ENCODE measurements around the gene JAKMIP3.

Gene JAKMIP3

DNA sequence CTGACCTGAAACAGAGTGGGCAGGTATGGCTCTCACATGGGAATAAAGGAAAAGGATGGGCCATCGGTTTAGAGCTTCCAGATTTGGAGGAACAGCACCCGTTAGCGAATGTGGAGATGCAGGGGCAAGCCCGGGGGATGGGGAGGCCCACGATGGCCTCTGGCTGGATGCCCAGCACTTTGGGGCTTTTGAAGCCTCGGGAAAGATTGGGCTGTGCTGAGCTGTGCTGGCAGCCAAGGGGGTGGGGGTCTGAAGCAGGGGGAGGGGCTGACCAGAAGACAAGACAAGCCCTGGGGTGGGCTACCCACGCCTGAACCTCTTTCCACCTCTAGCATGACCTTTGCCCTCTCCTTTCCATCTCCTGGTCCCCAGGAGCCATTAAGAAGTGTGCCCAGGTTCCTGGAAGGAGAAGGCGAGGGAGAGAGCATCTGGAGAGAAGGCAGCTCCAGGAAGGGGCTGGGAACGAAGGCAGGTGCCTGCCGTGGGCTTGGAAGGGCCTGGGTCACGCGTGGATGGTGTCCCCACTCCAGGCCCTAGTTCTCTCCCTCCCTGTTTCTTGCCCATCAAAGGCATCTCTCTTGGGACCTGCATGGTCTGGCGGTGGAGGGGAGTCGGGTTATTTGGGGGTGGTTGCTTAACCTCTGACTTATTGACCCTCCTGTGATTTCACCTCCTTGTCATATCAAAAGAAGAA is 39.7 kb downstream of the JAKMIP3 start:
- no peak for DNase-seq
- Histone ChIP-seq H3K27me3 (ENCODE audit: insufficient read depth, low read depth, severe bottlenecking) (no peaks in the 10 kb centered on the region), H3K36me3 (no peaks in the 10 kb centered on the region), H3K9me3 (ENCODE audit: severe bottlenecking) (no peaks in the 10 kb centered on the region), H3K4me3 (ENCODE audit: low read depth, low read length) (no peak overlapping the region), H3K27ac (no peak overlapping the region)
- TF ChIP-seq, protein P1, sequence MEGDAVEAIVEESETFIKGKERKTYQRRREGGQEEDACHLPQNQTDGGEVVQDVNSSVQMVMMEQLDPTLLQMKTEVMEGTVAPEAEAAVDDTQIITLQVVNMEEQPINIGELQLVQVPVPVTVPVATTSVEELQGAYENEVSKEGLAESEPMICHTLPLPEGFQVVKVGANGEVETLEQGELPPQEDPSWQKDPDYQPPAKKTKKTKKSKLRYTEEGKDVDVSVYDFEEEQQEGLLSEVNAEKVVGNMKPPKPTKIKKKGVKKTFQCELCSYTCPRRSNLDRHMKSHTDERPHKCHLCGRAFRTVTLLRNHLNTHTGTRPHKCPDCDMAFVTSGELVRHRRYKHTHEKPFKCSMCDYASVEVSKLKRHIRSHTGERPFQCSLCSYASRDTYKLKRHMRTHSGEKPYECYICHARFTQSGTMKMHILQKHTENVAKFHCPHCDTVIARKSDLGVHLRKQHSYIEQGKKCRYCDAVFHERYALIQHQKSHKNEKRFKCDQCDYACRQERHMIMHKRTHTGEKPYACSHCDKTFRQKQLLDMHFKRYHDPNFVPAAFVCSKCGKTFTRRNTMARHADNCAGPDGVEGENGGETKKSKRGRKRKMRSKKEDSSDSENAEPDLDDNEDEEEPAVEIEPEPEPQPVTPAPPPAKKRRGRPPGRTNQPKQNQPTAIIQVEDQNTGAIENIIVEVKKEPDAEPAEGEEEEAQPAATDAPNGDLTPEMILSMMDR (IDR thresholded peaks at IDR 0.05; ENCODE audit: low read depth, low read length): no peak

GRCh38 chr10:132106431-132106830 is 40.7 kb downstream of the JAKMIP3 start:
- no peak overlapping the region for H3K27ac ChIP-seq
- TF ChIP-seq, protein P1 (IDR thresholded peaks at IDR 0.05; ENCODE audit: low read depth, low read length): no peak
- no peaks in the 10 kb centered on the region for H3K36me3 ChIP-seq
- H3K27me3 ChIP-seq (ENCODE audit: insufficient read depth, low read depth, severe bottlenecking): no peaks in the 10 kb centered on the region
- no peaks in the 10 kb centered on the region for H3K9me3 ChIP-seq (ENCODE audit: severe bottlenecking)
- DNase-seq: no peak
- H3K4me3 ChIP-seq (ENCODE audit: low read depth, low read length): no peak overlapping the region

DNA sequence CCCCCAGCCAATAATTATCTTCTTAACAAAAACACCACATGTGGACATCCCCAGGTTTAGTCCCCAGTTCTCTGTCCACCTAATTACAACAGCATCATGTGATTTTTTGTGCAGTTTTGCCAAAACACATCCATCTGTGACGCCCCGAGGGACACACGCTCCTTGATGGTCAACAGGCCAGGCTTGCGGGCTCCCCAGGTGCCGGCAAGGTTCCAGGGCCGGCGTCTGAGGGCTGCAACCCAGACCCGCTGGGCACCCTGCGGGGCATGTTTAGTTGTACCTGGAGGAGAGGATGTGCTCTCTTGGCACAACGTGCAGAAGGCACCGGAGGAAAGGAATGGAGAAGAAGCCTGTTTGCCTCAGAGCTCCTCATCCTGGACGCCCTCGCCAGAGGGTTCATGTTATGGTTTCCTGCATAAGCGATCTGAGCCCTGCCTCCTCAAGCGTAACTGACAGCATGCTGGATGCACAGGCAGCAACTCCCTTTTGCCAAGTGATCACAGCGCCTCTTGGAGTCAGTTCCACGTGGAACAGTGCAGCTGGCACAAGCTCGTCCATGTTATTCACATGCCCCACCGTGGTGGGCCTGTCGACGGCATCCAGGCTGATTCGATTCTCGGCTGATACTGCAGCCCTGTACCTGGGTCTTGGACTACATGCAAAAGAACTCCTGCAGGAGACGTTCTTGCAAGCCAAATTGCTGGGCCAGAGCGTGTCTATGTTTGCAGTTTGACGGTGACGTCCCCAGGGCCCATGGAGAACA is 41.6 kb downstream of the JAKMIP3 start:
- no peak overlapping the region for H3K4me3 ChIP-seq (ENCODE audit: low read depth, low read length)
- H3K36me3 ChIP-seq: no peaks in the 10 kb centered on the region
- DNase-seq: peak; percentile 22
- H3K27me3 ChIP-seq (ENCODE audit: insufficient read depth, low read depth, severe bottlenecking): no peaks in the 10 kb centered on the region
- no peak overlapping the region for H3K27ac ChIP-seq
- TF ChIP-seq, protein P1 (IDR thresholded peaks at IDR 0.05; ENCODE audit: low read depth, low read length): no peak
- H3K9me3 ChIP-seq (ENCODE audit: severe bottlenecking): no peaks in the 10 kb centered on the region

GRCh38 chr10:132107949-132108877 is 42.5 kb downstream of the JAKMIP3 start:
- no peak for DNase-seq
- H3K9me3 ChIP-seq (ENCODE audit: severe bottlenecking): no peaks in the 10 kb centered on the region
- no peak overlapping the region for H3K27ac ChIP-seq
- no peak overlapping the region for H3K4me3 ChIP-seq (ENCODE audit: low read depth, low read length)
- H3K36me3 ChIP-seq: no peaks in the 10 kb centered on the region
- TF ChIP-seq, protein P1 (IDR thresholded peaks at IDR 0.05; ENCODE audit: low read depth, low read length): no peak
- no peaks in the 10 kb centered on the region for H3K27me3 ChIP-seq (ENCODE audit: insufficient read depth, low read depth, severe bottlenecking)

GRCh38 chr10:132109341-132110110 is 43.8 kb downstream of the JAKMIP3 start:
- no peak overlapping the region for H3K4me3 ChIP-seq (ENCODE audit: low read depth, low read length)
- H3K27me3 ChIP-seq (ENCODE audit: insufficient read depth, low read depth, severe bottlenecking): no peaks in the 10 kb centered on the region
- H3K9me3 ChIP-seq (ENCODE audit: severe bottlenecking): no peaks in the 10 kb centered on the region
- TF ChIP-seq, protein P1 (IDR thresholded peaks at IDR 0.05; ENCODE audit: low read depth, low read length): no peak
- H3K36me3 ChIP-seq: no peaks in the 10 kb centered on the region
- no peak overlapping the region for H3K27ac ChIP-seq
- DNase-seq: no peak
